WTC11 (cell line): ENCODE measurements around the gene LMF1. TPM values are rescaled to one million over a fixed set of nuclear protein-coding genes. Genes with fewer than 3 reads are reported as not detected.
A peak's percentile ranks its signal among the peaks of the same experiment; 100 is the strongest.

Experiments
- ATAC-seq: fragments of 200-7000 bp; cut with Tn5 transposase; 2 replicates; pipeline ENCODE4 v1.10.0; 2021; ENCODE audit warnings: mild to moderate bottlenecking, moderate library complexity
- CTCF ChIA-PET: fragments of 300-600 bp; sonication (Branson Sonifier 250); formaldehyde crosslinking; loops from one replicate; lab custom pipeline; 2021; ENCODE audit warnings: antibody characterized with exemption; lab: Charles Lee
- POLR2A ChIA-PET: fragments of 350-600 bp; sonication (Branson Sonifier 250); formaldehyde crosslinking; loops from one replicate; lab custom pipeline; 2021; ENCODE audit warnings: antibody characterized with exemption; lab: Charles Lee
- DNase-seq: peaks from one replicate; pipeline ENCODE4 v3.0.0; 2021; ENCODE audit warnings: low spot score
- H3K27ac Mint-ChIP-seq: 2 replicates; pipeline ENCODE4 v1.8.0; 2021; ENCODE audit warnings: mixed read lengths
- H3K27me3 Mint-ChIP-seq: 2 replicates; pipeline ENCODE4 v1.8.0; 2021; ENCODE audit warnings: low read depth, mild to moderate bottlenecking, moderate library complexity, mixed read lengths
- H3K36me3 Mint-ChIP-seq: 2 replicates; pipeline ENCODE4 v1.8.0; 2021; ENCODE audit warnings: mixed read lengths
- H3K4me1 Mint-ChIP-seq: 2 replicates; pipeline ENCODE4 v1.8.0; 2022; ENCODE audit warnings: mixed read lengths
- H3K4me3 Mint-ChIP-seq: 2 replicates; pipeline ENCODE4 v1.8.0; 2021; ENCODE audit warnings: mild to moderate bottlenecking, moderate library complexity, mixed read lengths
- H3K9me3 Mint-ChIP-seq: 2 replicates; pipeline ENCODE4 v1.8.0; 2021; ENCODE audit warnings: mixed read lengths
- ATF1 ChIP-seq: sonication (generic); formaldehyde crosslinking; IDR thresholded peaks from 2 replicates; pipeline ENCODE4 v1.8.1; 2023; ENCODE audit warnings: mild to moderate bottlenecking, moderate library complexity, missing genetic modification reagents
- ATF6 ChIP-seq: sonication (generic); formaldehyde crosslinking; IDR thresholded peaks from 2 replicates; pipeline ENCODE4 v1.8.1; 2023; ENCODE audit warnings: mild to moderate bottlenecking, missing genetic modification reagents
- CDX4 ChIP-seq: fragments of 250-450 bp; sonication (Bioruptor Pico); IDR thresholded peaks from 2 replicates; pipeline ENCODE4 v1.9.0; 2021; ENCODE audit warnings: moderate library complexity, mild to moderate bottlenecking, inconsistent platforms, borderline replicate concordance
- CTCF ChIP-seq: fragments of 200-600 bp; IDR thresholded peaks from 2 replicates; pipeline ENCODE4 v1.8.0; 2022; ENCODE audit warnings: antibody characterized with exemption
- ESRRA ChIP-seq: sonication (generic); formaldehyde crosslinking; IDR thresholded peaks from 2 replicates; pipeline ENCODE4 v1.8.1; 2022; ENCODE audit warnings: mild to moderate bottlenecking, missing genetic modification reagents, borderline replicate concordance
- ETV6 ChIP-seq: sonication (generic); formaldehyde crosslinking; IDR thresholded peaks from 2 replicates; pipeline ENCODE4 v1.8.1; 2022; ENCODE audit warnings: mild to moderate bottlenecking, missing genetic modification reagents
- IRF1 ChIP-seq: sonication (generic); formaldehyde crosslinking; IDR thresholded peaks from 2 replicates; pipeline ENCODE4 v1.8.0; 2023; ENCODE audit warnings: missing genetic modification reagents
- NFE2L1 ChIP-seq: sonication (generic); formaldehyde crosslinking; IDR thresholded peaks from 2 replicates; pipeline ENCODE4 v1.8.1; 2023; ENCODE audit warnings: missing genetic modification reagents
- PREB ChIP-seq: sonication (generic); formaldehyde crosslinking; IDR thresholded peaks from 2 replicates; pipeline ENCODE4 v1.8.1; 2022; ENCODE audit warnings: mild to moderate bottlenecking, missing genetic modification reagents, moderate library complexity, borderline replicate concordance
- SMAD4 ChIP-seq: sonication (generic); formaldehyde crosslinking; IDR thresholded peaks from 2 replicates; pipeline ENCODE4 v1.8.0; 2022; ENCODE audit warnings: mild to moderate bottlenecking, missing genetic modification reagents
- SOX15 ChIP-seq: fragments of 250-450 bp; sonication (Bioruptor Pico); IDR thresholded peaks from 2 replicates; pipeline ENCODE4 v1.9.0; 2021; ENCODE audit warnings: mild to moderate bottlenecking
- TP53 ChIP-seq: sonication (generic); formaldehyde crosslinking; IDR thresholded peaks from 2 replicates; pipeline ENCODE4 v1.8.1; 2023; ENCODE audit warnings: mild to moderate bottlenecking, missing genetic modification reagents
- ZBTB21 ChIP-seq: sonication (generic); formaldehyde crosslinking; IDR thresholded peaks from 2 replicates; pipeline ENCODE4 v1.8.1; 2023; ENCODE audit warnings: mild to moderate bottlenecking, missing genetic modification reagents, borderline replicate concordance
- ZNF396 ChIP-seq: fragments of 250-450 bp; sonication (Bioruptor Pico); IDR thresholded peaks from 2 replicates; pipeline ENCODE4 v1.8.0; 2021; ENCODE audit warnings: mild to moderate bottlenecking, moderate library complexity, borderline replicate concordance
- ZNF423 ChIP-seq: fragments of 250-450 bp; sonication (Bioruptor Pico); IDR thresholded peaks from 2 replicates; pipeline ENCODE4 v2.1.2; 2022; ENCODE audit warnings: mild to moderate bottlenecking, moderate library complexity
- ZNF425 ChIP-seq: fragments of 250-450 bp; sonication (Bioruptor Pico); conservative IDR thresholded peaks from 2 replicates; pipeline ENCODE4 v1.9.0; 2021; ENCODE audit warnings: mild to moderate bottlenecking
- total RNA-seq: library from RNA; stranded (reverse); gene quantifications from 3 replicates; pipeline ENCODE4 v1.2.3, GENCODE V29; 2021
- TF ChIP-seq, protein P1 (sequence below): sonication (generic); formaldehyde crosslinking; IDR thresholded peaks from 2 replicates; pipeline ENCODE4 v1.8.0; 2022; ENCODE audit warnings: mild to moderate bottlenecking, missing genetic modification reagents
- TF ChIP-seq, protein P2 (sequence below): sonication (generic); formaldehyde crosslinking; IDR thresholded peaks from 2 replicates; pipeline ENCODE4 v1.8.0; 2022; ENCODE audit warnings: mild to moderate bottlenecking, missing genetic modification reagents
- TF ChIP-seq, protein P3 (sequence below): sonication (generic); formaldehyde crosslinking; IDR thresholded peaks from 2 replicates; pipeline ENCODE4 v1.8.1; 2022; ENCODE audit warnings: mild to moderate bottlenecking, moderate library complexity, missing genetic modification reagents
- TF ChIP-seq, protein P4 (sequence below): fragments of 250-450 bp; sonication (Bioruptor Pico); IDR thresholded peaks from 2 replicates; pipeline ENCODE4 v2.1.2; 2022; ENCODE audit warnings: mild to moderate bottlenecking, moderate library complexity

LMF1 gene
- total RNA-seq, 1 experiment from 2014 or later = 10.5 TPM

DNA sequence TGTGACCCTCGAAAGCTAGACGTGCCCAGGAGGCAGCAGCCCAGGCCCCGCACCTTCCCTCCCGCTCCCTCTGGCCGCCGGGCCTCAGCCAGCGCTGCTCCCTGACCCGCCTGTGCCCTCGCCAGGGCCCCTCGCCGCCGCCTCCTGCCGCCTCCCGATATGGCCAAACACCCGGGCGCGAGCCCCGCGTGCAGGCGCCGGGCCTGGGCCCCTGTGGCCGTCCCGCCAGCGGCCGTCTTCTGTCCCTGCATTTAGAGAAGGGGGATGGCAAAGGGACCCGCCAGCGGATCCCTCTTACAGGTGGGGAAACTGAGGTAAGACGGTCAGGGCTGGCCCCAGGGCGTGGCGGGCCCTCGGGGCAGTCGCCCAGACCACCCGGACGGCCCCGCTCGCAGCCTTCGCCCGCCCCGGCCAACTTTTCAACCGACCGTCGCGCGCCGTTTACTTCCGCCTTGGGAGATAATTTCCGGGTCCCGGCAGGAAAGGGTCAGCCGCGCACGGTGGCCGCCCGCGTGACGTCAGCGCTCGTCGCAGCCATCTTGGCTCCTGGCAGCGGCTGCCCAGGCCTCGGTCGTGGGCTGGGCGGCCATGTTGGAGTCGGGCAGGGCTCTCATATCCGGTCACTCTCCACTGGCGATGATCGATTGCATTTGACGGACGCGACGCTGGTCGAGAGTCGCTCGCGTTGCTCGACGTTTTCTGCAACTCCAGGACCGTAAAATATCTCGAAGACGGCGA, 163.3 kb downstream of the LMF1 start (continued):
- TF ChIP-seq, protein P1, sequence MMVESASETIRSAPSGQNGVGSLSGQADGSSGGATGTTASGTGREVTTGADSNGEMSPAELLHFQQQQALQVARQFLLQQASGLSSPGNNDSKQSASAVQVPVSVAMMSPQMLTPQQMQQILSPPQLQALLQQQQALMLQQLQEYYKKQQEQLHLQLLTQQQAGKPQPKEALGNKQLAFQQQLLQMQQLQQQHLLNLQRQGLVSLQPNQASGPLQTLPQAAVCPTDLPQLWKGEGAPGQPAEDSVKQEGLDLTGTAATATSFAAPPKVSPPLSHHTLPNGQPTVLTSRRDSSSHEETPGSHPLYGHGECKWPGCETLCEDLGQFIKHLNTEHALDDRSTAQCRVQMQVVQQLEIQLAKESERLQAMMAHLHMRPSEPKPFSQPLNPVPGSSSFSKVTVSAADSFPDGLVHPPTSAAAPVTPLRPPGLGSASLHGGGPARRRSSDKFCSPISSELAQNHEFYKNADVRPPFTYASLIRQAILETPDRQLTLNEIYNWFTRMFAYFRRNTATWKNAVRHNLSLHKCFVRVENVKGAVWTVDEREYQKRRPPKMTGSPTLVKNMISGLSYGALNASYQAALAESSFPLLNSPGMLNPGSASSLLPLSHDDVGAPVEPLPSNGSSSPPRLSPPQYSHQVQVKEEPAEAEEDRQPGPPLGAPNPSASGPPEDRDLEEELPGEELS (CRISPR knock-in tag) = peak; percentile 83
- TF ChIP-seq TP53 (CRISPR knock-in tag) (no peak), ETV6 (CRISPR knock-in tag) (peak; percentile 98), PREB (no peak), ZNF396 (CRISPR knock-in tag) (no peak), ESRRA (CRISPR knock-in tag) (0 out of 2 replicates have a peak, but pooled peaks have one; percentile 29), CDX4 (CRISPR knock-in tag) (no peak), ZBTB21 (CRISPR knock-in tag) (peak; percentile 99), NFE2L1 (CRISPR knock-in tag) (no peak; the same call in 1 of the 2 replicates), IRF1 (CRISPR knock-in tag) (peak; percentile 62), SMAD4 (CRISPR knock-in tag) (no peak)
- TF ChIP-seq, protein P2, sequence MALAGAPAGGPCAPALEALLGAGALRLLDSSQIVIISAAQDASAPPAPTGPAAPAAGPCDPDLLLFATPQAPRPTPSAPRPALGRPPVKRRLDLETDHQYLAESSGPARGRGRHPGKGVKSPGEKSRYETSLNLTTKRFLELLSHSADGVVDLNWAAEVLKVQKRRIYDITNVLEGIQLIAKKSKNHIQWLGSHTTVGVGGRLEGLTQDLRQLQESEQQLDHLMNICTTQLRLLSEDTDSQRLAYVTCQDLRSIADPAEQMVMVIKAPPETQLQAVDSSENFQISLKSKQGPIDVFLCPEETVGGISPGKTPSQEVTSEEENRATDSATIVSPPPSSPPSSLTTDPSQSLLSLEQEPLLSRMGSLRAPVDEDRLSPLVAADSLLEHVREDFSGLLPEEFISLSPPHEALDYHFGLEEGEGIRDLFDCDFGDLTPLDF (CRISPR knock-in tag) = no peak
- TF ChIP-seq, protein P3, sequence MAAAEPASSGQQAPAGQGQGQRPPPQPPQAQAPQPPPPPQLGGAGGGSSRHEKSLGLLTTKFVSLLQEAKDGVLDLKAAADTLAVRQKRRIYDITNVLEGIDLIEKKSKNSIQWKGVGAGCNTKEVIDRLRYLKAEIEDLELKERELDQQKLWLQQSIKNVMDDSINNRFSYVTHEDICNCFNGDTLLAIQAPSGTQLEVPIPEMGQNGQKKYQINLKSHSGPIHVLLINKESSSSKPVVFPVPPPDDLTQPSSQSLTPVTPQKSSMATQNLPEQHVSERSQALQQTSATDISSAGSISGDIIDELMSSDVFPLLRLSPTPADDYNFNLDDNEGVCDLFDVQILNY (CRISPR knock-in tag) = peak; percentile 63; the same call in 1 of the 2 replicates

DNA sequence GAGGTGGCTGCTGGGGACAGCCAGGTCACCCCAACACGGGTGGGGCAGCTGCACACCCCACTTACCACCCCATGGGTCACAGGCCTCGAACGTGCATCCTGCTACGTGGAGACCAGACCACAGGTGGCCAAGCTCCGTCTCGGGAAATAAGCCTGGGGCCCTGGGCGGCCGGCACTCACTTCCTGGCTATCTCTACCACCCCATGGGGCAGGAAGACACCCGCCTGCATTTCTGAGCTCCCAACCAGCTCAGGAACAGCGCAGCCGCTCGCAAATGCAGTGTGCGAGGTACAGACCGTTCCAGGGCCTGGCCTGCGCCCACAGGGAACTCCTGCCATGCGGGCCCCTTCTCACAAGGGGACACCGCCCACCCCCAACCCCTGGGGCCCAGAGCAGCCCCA, 165.3 kb downstream of the LMF1 start:
- H3K27me3 Mint-ChIP-seq = peaks cover 46% of the 10 kb centered on the region
- H3K9me3 Mint-ChIP-seq = no peaks in the 10 kb centered on the region
- ATAC-seq = no peak
- ChIA-PET CTCF (interaction anchor here (1.5 kb wide), 1 partner anchor 73 kb away, joined by 5 read pairs; no protein-coding TSS in a partner anchor), POLR2A (interaction anchor here (0.6 kb wide), 1 partner anchor 207 kb away, joined by 3 read pairs; no protein-coding TSS in a partner anchor)
- H3K4me1 Mint-ChIP-seq = peaks cover 9% of the 10 kb centered on the region
- no peak overlapping the region for H3K27ac Mint-ChIP-seq
- peak overlapping the region; percentile 99; the same call in 1 of the 2 replicates for H3K4me3 Mint-ChIP-seq
- no peak for DNase-seq
- peaks cover 2% of the 10 kb centered on the region; the same call in 1 of the 2 replicates for H3K36me3 Mint-ChIP-seq
- no peak for TF ChIP-seq ZNF423 (CRISPR knock-in tag)
- TF ChIP-seq ZBTB21 (CRISPR knock-in tag) = no peak
- TF ChIP-seq, protein P4, sequence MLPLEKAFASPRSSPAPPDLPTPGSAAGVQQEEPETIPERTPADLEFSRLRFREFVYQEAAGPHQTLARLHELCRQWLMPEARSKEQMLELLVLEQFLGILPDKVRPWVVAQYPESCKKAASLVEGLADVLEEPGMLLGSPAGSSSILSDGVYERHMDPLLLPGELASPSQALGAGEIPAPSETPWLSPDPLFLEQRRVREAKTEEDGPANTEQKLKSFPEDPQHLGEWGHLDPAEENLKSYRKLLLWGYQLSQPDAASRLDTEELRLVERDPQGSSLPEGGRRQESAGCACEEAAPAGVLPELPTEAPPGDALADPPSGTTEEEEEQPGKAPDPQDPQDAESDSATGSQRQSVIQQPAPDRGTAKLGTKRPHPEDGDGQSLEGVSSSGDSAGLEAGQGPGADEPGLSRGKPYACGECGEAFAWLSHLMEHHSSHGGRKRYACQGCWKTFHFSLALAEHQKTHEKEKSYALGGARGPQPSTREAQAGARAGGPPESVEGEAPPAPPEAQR (CRISPR knock-in tag) = no peak
- no peak for TF ChIP-seq ZNF425 (CRISPR knock-in tag)
- no peak for TF ChIP-seq SOX15 (CRISPR knock-in tag)
- TF ChIP-seq CTCF = no peak
- TF ChIP-seq ATF6 (CRISPR knock-in tag) = no peak
- TF ChIP-seq ATF1 (CRISPR knock-in tag) = no peak
- no peak for TF ChIP-seq SMAD4 (CRISPR knock-in tag)
